Aorta (tissue), 5 donors: ENCODE data around the gene MYBPH. TPM values are rescaled to one million over a fixed set of nuclear protein-coding genes. Genes with fewer than 3 reads are reported as not detected.

Experiments used
- ATAC-seq: fragments of 200-7000 bp; cut with Tn5 transposase; one replicate; pipeline ENCODE4 v1.9.1; 2022; ENCODE audit warnings: moderate library complexity; ENCODE audit not compliant: low FRiP score
- DNase-seq, 2 donors: peaks; one replicate each; pipeline ENCODE4 v3.0.0-alpha.2; 2020
- H3K27ac ChIP-seq, 2 donors: one replicate each; pipeline ENCODE4 v1.5.1; 2013; ENCODE audit warnings: low read length in 2 of 2, mild to moderate bottlenecking in 2 of 2, moderate library complexity in 2 of 2, control low read depth in 1 of 2, inconsistent platforms in 1 of 2, low read depth in 1 of 2
- H3K27me3 ChIP-seq, 2 donors: one replicate each; pipeline ENCODE4 v1.6.1; 2013; ENCODE audit warnings: control low read depth in 1 of 2, low read length in 1 of 2, mild to moderate bottlenecking in 1 of 2, moderate library complexity in 1 of 2; ENCODE audit not compliant: insufficient read depth in 2 of 2, control insufficient read depth in 1 of 2
- H3K36me3 ChIP-seq, 2 donors: one replicate each; pipeline ENCODE4 v1.6.1; 2013; ENCODE audit warnings: control low read depth in 1 of 2, low read length in 1 of 2, mild to moderate bottlenecking in 1 of 2; ENCODE audit not compliant: insufficient read depth in 2 of 2, control insufficient read depth in 1 of 2
- H3K4me1 ChIP-seq, 2 donors: one replicate each; pipeline ENCODE4 v1.6.1; 2013; ENCODE audit warnings: low read length in 2 of 2, control low read depth in 1 of 2, mild to moderate bottlenecking in 1 of 2, moderate library complexity in 1 of 2; ENCODE audit not compliant: insufficient read depth in 2 of 2, control insufficient read depth in 1 of 2
- H3K4me3 ChIP-seq, 2 donors: one replicate each; pipeline ENCODE4 v1.5.1; 2013; ENCODE audit warnings: low read length in 2 of 2, control low read depth in 1 of 2, mild to moderate bottlenecking in 1 of 2
- H3K9me3 ChIP-seq: one replicate; pipeline ENCODE4 v1.6.1; 2013; ENCODE audit warnings: mild to moderate bottlenecking, low read length; ENCODE audit not compliant: control insufficient read depth
- WGBS, 2 donors: extraction: QIAGEN DNeasy Blood & Tissue Kit; methylation state at CpG; one replicate each; pipeline ENCODE4 v1.1.7; 2013; 5-methylcytosine and 5-hydroxymethylcytosine counted together
- intact Hi-C, 2 donors: fragments of 100-400 bp; cut with DNase I; formaldehyde crosslinking; loops; one replicate each; pipeline versions ENCODE4 v1.14.2 to v1.15.0; 2022
- polyA plus RNA-seq, 2 donors: library from polyadenylated mRNA; stranded (reverse); fragments of 200-250 nt; gene quantifications; one replicate each; pipeline ENCODE4 v1.2.3, GENCODE V29; 2013
- total RNA-seq, 2 donors: library from RNA; stranded (reverse); fragmentation: NEBNext Ultra II Directional; extraction: Animal tissue kit (Norgen Biotek cat#: 25700); gene quantifications; one replicate each; pipeline ENCODE4 v1.2.1, GENCODE V29; 2021
- donor health status: healthy with polysubstance abuse.
- donor health status: Bipolar disorder and iron deficiency.
- donor health status: DM: no; HTN: no; CAD: no.
- donor health status: DM: no; HTN: no; CAD: no.
- donor health status: DM: yes; HTN: yes; CAD: no.

The MYBPH gene
- total and polyA plus RNA-seq, 4 donors: not detected

DNA sequence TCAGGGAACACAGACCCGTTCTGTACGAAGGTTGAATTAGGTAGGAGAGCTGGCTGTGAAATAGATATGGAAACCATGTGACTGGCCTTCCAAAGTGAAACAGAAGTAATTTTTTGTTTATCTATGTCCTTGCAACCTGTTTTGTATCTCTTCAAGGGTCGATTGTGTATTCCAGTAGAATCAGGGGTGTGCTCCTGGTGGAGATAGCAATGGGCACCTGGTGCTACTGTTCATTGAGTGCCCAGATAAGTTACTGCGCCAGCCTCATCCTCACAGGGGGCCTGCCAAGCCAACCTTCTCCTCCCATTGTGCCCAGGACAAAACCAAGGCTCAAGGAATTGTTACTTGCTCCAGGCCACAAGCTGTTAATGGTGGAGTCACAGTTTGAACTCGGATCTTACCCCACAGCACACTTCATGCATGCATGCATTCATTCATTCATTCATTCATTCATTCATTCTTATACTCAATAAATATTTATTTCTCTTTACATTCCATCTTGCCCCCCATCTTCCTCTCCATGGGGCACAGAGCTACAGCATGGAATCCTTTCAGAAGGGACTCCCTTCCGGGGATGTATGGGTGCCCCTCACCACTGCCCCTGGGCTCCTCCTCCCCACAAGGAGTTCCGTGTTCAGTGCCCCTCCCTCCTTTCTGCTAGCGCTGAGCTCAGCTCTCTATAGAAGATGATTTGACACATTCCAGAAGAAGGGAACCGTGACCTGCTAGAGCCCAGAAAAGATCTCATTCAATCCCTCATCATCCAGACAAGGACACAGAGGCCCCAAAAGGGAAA, 24.1 kb downstream of the MYBPH start:
- Histone ChIP-seq H3K27me3 (no peaks in the 10 kb centered on the region), H3K27ac (no peak overlapping the region), H3K4me1 (no peaks in the 10 kb centered on the region), H3K4me3 (no peak overlapping the region), H3K36me3 (no peaks in the 10 kb centered on the region), H3K9me3 (no peaks in the 10 kb centered on the region)
- DNase-seq (no peak), ATAC-seq (no peak)
- 67 to 75% methylated on average over 9 of the region's 9 CpGs for WGBS, 2 donors
- intact Hi-C loops: no loop called here

DNA sequence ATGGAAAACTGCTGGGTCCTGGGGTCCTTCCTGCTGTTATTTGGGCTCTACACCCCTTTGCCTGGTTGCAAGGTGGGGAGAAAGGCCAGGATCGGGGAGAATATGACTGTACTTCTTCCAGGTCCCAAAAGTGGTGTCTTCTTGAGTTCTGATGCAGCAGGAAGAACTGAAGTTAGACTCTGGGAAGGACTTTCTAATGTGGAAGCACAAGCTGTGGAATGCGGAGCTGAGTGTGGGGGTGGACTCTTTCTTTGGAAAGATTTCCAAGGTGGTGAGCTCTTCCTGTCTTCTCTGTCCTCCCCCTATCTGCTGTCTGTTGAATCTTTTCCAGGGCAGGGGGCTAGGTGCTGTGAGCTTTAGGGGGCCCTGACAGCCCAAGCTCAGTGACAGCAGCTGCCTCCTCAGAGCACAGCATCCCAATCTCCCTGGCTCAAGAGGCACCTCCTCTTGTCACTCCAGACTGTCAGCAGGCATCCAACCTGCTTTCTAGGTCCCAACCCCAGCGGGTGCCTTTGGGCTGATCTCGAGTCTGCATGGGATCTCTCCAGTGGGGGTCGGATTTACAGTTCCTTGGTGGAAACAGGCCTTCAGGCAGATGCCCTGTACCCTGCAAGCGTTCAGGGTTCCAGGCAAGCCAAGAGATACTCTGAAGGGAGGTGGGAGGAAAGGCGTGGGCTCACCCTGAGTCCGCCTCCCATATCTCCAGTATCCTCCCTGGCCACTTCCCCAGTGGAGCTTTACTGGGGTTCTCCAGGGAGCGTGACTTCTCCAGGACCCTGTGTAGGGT, 24.9 kb downstream of the MYBPH start:
- DNase-seq: no peak
- Histone ChIP-seq H3K4me3 (no peak overlapping the region), H3K9me3 (no peaks in the 10 kb centered on the region), H3K36me3 (no peaks in the 10 kb centered on the region), H3K4me1 (no peaks in the 10 kb centered on the region), H3K27ac (no peak overlapping the region), H3K27me3 (no peaks in the 10 kb centered on the region)
- intact Hi-C loops: no loop called here
- WGBS, 2 donors: 72 to 81% methylated on average over 9 of the region's 9 CpGs
- no peak for ATAC-seq

GRCh38 chr1:203149188-203149840, 26.3 kb downstream of the MYBPH start:
- H3K36me3 ChIP-seq: no peaks in the 10 kb centered on the region
- 75 to 81% methylated on average over 7 of the region's 7 CpGs for WGBS, 2 donors
- DNase-seq (no peak), ATAC-seq (no peak)
- intact Hi-C loops: no loop called here
- no peak overlapping the region for H3K27ac ChIP-seq
- no peaks in the 10 kb centered on the region for H3K9me3 ChIP-seq
- H3K27me3 ChIP-seq: no peaks in the 10 kb centered on the region
- H3K4me1 ChIP-seq: no peaks in the 10 kb centered on the region
- no peak overlapping the region for H3K4me3 ChIP-seq

DNA sequence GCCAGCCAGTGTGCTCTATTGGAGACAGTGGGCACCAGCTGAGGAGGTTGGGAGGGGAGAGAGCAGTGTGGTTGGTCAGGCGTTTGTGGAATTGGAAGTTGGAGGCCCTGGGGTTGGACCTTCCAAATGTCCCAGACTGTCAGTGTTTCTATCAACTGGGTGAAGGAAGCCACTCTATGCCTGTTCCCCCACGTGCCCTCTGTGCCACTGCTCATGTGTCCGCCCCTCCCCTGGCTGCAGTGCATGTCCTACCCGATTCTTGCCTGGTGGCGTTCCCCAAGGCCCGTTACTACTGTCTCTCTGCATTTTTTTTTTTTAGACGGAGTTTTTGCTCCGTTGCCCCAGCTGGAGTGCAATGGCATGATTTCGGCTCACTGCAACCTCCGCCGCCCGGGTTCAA, 27.0 kb downstream of the MYBPH start:
- Histone ChIP-seq H3K27me3 (no peaks in the 10 kb centered on the region), H3K9me3 (no peaks in the 10 kb centered on the region), H3K27ac (no peak overlapping the region), H3K4me1 (no peaks in the 10 kb centered on the region), H3K4me3 (no peak overlapping the region), H3K36me3 (no peaks in the 10 kb centered on the region)
- ATAC-seq (no peak), DNase-seq (no peak)
- 90 to 94% methylated on average over 12 of the region's 12 CpGs for WGBS, 2 donors
- intact Hi-C loops: no loop called here

DNA sequence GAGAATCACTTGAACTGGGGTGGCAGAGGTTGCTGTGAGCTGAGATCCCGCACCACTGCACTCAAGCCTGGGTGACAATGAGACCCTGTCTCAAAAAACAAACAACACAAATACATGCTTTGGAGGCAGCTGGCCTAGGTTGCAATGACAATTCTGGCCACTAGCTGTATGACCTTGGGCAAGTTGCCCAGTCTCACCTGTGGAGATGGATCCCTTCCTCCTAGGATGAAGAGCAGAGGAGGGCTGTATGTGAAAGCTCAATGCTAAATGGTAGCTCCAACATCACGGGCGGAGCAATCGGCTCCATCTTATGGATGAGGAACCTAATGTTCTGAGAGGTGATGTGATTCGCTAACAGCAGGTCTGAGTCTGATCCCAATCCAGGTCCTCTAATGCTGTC, 27.5 kb downstream of the MYBPH start:
- Histone ChIP-seq H3K27ac (no peak overlapping the region), H3K4me3 (no peak overlapping the region), H3K27me3 (no peaks in the 10 kb centered on the region), H3K36me3 (no peaks in the 10 kb centered on the region), H3K9me3 (no peaks in the 10 kb centered on the region), H3K4me1 (no peaks in the 10 kb centered on the region)
- 96 to 98% methylated on average over 5 of the region's 5 CpGs for WGBS, 2 donors
- intact Hi-C loops: no loop called here
- DNase-seq: no peak
- no peak for ATAC-seq

DNA sequence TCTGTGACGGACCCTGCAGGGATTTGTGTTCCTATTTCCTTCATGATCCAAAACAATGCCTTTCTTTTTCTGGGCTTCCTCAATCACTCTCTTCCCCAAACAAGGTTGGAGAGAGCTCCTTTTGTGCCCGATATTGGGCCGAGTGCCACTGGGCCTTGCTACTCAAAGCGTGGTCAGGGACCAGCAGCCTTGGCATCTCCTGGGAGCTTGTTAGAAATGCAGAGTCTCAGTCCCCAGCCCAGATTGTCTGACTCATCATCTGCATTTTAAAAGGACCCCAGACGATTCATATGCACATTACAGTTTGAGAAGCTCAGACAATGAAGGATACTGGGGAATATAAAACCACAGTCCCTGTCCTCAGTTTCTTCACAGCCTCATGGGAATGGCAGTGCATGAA, 28.2 kb downstream of the MYBPH start:
- no peak for ATAC-seq
- Histone ChIP-seq H3K36me3 (no peaks in the 10 kb centered on the region), H3K4me3 (no peak overlapping the region), H3K27ac (no peak overlapping the region), H3K27me3 (no peaks in the 10 kb centered on the region), H3K9me3 (no peaks in the 10 kb centered on the region), H3K4me1 (no peaks in the 10 kb centered on the region)
- no peak for DNase-seq
- intact Hi-C loops: no loop called here
- 89 to 93% methylated on average over 5 of the region's 5 CpGs for WGBS, 2 donors

DNA sequence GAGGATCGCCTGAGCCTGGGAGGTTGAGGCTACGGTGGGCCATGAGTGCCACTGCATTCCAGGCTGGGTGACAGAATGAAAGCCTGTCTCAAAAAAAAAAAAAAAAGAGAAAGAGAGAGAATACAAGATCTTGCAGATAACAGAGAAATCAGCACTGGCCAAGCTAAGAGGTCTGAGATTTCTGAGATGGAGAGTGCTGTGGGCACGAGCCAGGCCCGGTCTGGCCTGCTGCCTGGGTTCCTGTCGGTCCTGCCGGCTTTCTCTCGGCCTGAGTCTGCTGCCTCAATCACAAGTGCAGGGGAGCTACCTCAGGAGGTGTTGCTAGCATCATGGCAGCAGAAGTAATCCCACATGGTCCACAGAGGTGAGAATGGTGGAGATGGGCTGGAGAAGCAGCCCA, 29.1 kb downstream of the MYBPH start:
- ATAC-seq: no peak
- intact Hi-C loops: no loop called here
- no peak for DNase-seq
- Histone ChIP-seq H3K9me3 (no peaks in the 10 kb centered on the region), H3K36me3 (no peaks in the 10 kb centered on the region), H3K4me1 (no peaks in the 10 kb centered on the region), H3K27me3 (no peaks in the 10 kb centered on the region), H3K4me3 (no peak overlapping the region), H3K27ac (no peak overlapping the region)
- 39% methylated on average over 7 of the region's 7 CpGs for WGBS, 2 donors

GRCh38 chr1:203146042-203146369, 29.6 kb downstream of the MYBPH start:
- WGBS, 2 donors: 96 to 97% methylated on average over 2 of the region's 2 CpGs
- DNase-seq: no peak
- Histone ChIP-seq H3K36me3 (no peaks in the 10 kb centered on the region), H3K27ac (no peak overlapping the region), H3K27me3 (no peaks in the 10 kb centered on the region), H3K9me3 (no peaks in the 10 kb centered on the region), H3K4me1 (no peaks in the 10 kb centered on the region), H3K4me3 (no peak overlapping the region)
- intact Hi-C loops: no loop called here
- ATAC-seq: no peak
